Fibroblast of peridontal ligament (primary cell): Measurements from ENCODE around the gene SURF6.
"Not testable (repeated sequence)": the region's sequence is repeated elsewhere in the genome, so short reads cannot be mapped to it uniquely, and the experiment has no call there.

Source experiments
- DNase-seq: peaks from one replicate; pipeline ENCODE4 v3.0.0-alpha.2; 2010; ENCODE audit errors: extremely low read depth

The SURF6 gene

GRCh38 chr9:133348718-133349573, 13.0 kb upstream of the SURF6 start:
- DNase-seq = no peak

- DNase-seq = peak; percentile 98
Measured at GRCh38 chr9:133347985-133348717, 12.2 kb upstream of the SURF6 start, which contains the start of the genes MED22 and RPL7A. TSS of gene MED22 (minus strand) at chr9:133348131. CDS start at chr9:133346662, 1,469 bp downstream. TSS of gene RPL7A (plus strand) at chr9:133348218. CDS start at chr9:133348244, 26 bp downstream.

GRCh38 chr9:133347515-133347984, 11.6 kb upstream of the SURF6 start:
- DNase-seq = no peak

DNA sequence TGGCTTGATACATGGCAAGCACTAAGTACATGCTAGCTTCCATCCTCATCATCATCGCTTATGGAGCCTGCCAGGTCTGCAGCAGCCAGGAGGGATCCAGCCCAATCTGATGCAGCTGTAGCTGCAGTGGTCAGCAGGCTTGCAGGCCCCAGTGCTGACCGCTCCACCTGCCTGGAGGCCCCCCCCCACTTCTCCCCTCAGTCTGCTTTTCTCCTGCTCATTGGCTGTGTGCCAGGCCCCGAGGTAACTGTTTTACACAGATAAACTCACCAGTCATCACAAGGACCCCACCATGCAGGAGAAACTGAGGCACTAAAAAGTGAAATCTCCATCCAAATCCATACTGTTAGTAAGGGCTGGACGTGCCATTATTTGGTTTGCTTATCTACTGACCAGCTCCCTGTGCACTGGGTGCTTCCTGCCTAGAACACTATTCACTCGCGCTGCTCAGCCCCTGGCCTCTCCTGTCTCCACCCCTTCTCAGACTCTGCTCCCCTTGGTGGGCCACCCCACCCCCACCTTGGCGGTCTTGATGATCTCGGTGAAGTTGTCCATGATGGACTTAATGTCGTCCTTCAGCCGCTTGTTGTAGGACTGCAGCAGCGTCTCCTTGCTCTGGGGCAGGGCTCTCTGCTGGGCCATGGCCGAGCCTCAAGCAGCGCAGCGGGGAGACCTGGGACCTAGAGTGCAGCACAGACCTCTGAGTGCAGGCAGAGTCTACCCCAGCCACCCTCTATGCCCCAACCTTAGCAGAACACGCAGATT, 10.2 kb upstream of the SURF6 start:
- no peak for DNase-seq

GRCh38 chr9:133345596-133345995, 9.6 kb upstream of the SURF6 start:
- DNase-seq = no peak

- no peak for DNase-seq
Measured at GRCh38 chr9:133344979-133345378, 9.0 kb upstream of the SURF6 start.

- DNase-seq = no peak
Measured at GRCh38 chr9:133344071-133344470, 8.1 kb upstream of the SURF6 start.

DNA sequence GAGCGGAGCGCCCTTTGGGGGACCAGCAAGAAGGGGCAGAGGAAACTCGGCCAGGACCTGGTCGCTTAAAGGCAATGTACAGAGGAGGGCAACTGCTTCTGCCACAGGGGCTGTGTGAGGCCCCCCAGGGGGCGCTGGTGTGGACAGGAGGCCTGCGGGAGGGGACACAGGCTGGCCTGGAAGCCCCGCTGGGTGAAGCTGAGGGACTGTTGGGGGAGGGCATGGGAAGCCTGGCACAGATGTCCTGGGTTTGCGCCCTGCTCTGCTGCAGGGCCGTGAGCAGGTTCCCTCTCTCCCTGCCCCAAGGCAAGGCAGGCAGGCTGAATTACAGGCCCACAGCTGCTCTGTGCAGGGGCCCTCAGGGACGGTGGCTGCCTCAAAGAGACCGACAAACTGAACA, 6.6 kb upstream of the SURF6 start:
- no peak for DNase-seq

DNA sequence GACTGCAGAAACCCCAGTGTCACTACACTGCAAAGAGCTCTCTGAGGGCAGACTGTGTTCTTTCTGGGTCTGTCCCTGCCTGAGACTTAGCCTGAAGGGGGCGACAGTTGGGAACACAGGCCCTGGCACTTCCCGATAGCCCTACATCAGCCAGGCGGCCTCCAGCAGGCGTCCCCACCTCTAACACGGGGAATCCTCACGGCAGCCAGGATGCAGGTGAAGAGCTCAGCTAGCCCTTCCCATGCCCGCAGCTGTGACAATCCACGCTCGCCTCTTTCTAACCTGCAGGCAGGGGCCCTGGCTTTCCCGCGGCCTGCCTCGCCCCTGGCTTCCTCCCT, 6.0 kb upstream of the SURF6 start:
- DNase-seq = no peak

DNA sequence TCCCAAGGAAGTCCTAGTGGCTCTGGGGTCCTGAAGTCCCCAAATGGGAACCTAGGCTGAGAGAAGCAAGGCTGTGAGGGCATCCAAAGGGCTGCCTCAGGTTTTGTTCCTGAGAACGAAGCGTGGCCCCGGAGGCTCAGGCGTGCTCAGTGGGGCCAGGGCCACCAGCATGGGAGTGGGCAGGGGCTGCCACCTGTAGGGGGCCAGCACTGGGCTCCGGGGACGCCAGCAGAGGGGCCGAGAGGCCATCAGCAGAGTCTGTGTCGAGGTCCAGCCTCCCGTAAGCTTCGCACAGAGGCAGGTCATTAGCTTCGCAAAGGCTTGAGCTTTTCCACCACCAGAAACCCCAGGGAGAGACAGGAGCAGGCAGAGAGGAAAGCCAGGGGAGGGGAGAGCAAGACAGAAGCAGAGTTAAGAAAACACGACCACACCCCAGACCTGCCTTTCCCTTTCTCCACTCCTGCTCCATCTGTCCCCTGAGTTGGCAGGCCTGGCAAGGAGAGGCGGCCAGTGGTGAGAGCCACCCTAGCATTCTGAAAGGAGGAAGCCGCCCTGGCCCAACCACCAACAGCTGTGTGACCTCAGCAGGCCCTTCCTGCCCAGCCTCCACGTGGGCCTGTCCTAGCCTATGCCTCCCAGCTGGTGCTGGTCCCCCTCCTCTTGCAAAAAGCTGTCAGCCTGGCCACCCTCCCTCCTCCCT, 5.5 kb upstream of the SURF6 start:
- DNase-seq = no peak

- DNase-seq = no peak
Measured at GRCh38 chr9:133340916-133341315, 4.9 kb upstream of the SURF6 start.

DNA sequence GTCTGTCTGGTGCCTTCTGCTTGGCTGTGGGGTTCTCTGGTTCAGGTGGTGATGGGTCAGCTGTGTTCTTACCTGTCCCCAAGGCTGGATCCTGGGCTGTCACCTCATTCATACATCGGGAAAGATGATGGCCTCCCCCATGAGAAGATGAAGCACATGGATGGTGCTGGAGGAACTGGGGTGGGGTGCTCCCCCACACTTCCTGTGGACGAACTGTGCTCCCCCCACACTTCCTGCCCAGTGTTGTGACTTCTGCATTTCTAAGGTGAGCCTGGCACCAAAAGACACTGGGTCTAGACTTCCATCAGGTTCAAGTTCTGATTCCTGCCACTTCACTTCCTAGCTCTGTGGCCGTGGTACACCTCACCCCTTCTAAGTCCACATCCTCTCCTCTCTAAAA, 4.3 kb upstream of the SURF6 start:
- DNase-seq = no peak

DNA sequence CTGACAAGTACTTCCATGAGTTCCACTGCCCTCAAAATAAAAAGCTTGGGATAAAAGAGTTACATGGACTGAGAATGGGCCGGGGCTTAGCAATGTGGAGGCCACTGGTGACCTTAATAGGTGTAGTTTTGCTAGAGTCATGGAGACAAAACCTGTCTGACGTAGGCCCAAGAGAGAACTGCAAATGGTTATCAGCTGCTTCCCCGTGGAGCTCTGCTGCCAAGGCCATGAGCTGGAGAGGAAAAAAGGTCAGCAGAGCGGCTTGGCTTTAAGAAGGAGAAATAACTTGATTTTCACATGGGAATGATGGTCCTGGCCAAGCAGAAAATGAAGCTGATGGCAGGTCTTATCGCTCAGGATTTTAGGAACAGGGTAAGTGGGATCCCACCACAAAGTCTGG, 3.7 kb upstream of the SURF6 start:
- no peak for DNase-seq

DNA sequence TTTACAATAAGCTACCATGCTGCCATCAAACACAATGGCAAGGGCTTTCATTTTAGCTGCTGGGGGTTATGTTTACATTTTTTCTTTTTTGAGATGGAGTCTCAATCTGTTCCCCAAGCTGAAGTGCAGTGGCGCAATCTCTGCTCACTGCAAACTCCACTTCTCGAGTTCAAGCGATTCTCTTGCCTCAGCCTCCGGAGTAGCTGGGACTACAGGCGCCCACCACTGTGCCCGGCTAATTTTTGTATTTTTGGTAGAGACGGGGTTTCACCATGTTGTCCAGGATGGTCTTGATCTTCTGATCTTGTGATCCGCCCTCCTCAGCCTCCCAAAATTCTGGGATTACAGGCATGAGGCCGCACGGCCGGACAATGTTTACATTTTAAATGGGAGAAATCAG, 1.1 kb downstream of the SURF6 start:
- not testable (repeated sequence) for DNase-seq

GRCh38 chr9:133334161-133334560, 1.8 kb downstream of the SURF6 start:
- DNase-seq = no peak

GRCh38 chr9:133333566-133333965, 2.4 kb downstream of the SURF6 start:
- no peak for DNase-seq

DNA sequence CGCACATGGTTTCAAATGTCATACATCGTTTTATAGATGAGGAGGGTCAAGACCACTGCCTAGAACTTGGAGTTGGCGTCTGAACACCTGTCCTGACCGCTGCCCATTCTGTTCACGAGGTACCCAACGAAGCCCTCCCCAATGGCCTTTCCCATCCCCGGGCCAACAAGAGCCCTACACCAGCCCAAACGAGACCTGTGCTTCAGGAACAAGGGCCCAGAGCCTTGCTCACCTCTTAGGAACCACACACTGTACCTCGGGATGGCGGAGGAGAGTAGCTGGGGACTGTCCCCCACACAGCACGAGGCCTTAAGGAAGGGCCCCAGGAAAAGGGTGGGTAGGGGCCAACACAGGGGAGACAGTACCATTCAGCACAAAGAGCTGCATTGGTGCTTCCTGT, 3.0 kb downstream of the SURF6 start:
- DNase-seq = no peak

DNA sequence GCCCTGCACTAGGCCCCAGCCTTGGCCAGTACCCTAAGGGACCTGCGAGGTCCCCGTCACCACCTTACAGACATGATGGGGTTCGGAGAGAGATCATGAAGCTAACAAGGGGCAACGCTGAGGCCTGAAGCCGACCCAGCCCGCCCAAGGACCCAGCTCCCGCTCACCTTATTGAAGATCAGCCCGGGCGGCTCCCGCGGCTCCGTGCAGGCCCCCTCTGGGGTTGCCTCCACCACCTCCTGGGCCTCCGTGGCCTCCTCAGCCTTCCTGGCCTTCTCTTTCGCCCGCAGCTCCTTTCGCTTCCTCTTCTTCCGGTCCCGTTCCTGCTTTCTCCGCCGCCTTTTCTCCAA, 3.6 kb downstream of the SURF6 start:
- DNase-seq = no peak

GRCh38 chr9:133331641-133332380, 4.2 kb downstream of the SURF6 start:
- no peak for DNase-seq

DNA sequence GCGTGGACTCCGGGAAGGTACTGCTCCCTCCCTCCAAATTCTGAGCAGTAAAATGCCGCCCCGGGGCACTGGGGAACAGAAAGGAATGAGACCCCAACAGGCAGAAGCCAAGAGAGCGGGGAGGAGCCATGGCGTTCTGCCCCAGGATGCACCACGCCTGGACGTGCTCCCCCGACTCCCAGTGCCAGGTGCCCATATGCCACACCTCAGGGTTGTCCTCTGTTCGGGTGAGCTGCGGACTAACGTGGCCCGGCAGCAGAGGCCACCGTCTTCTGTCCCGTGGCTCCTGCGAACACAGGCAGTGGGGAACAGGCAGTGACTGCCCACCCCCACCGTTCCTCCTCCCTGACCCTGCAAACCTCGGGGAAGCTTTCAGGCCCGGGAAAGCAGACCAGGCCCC, 4.8 kb downstream of the SURF6 start:
- no peak for DNase-seq
